Gastrocnemius medialis (tissue), 4 donors: Measurements from ENCODE around the gene ROBO2.

Source experiments
- POLR2A ChIP-seq, 2 donors: fragments of 450-650 bp; IDR thresholded peaks; one replicate each; pipeline ENCODE4 v1.6.1; 2017; ENCODE audit warnings: antibody characterized with exemption in 2 of 2, mild to moderate bottlenecking in 2 of 2, moderate library complexity in 2 of 2
- TF ChIP-seq, protein P1 (sequence below), 5 experiments: fragments of 450-650 bp in 3 of 5; fragments of 200-600 bp in 2 of 5; sonication (generic) in 2 of 5; IDR thresholded peaks in 4 of 5; conservative IDR thresholded peaks in 1 of 5; 1 replicate in 4 of 5; 2 replicates in 1 of 5; pipeline ENCODE4 v1.5.1; 2016 to 2019; ENCODE audit warnings: antibody characterized with exemption in 5 of 5, mild to moderate bottlenecking in 3 of 5, moderate library complexity in 3 of 5

DNA sequence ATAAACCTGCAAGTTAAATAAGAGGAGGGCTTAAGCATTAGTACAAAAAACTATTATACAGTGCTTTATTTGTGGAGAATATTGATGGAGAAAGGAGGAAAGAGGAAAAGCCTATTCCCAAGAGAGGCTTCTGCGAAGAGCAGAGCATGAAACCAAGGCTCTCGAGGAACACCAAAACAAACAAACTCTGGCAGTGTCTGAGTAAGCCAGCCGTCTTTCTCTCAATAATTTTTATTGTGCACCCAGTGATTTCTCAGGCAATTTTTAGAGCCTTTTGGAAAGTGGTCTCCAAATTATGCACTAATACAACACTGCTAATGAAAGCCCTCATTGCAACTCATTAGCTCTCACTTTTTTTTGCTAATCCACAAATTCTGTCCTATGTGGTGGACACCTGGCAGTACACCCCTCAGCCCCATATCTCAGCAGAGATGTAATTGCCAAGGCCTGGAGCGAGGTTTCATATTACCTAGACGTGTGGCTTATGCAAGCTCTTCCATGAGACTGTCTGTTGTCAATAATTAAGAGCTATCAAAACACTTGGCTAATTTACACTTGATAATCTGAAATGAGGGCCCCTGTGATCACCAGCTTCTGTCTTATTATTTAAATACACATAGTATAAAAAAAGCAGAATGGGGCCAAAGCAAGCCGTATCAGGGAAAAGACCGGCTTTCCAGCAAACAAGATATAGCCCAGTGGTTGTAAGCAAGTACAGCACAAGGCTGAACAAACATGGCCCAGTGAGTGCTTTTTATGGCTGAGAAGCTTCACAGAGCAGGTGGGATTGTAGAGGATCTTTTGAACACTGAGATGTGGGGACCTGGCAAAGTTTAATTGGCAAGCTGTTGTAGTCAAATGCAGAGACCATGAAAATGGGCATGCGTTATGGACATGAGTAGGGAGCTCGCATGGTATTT is 216.9 kb downstream of the ROBO2 start:
- TF ChIP-seq, protein P1, sequence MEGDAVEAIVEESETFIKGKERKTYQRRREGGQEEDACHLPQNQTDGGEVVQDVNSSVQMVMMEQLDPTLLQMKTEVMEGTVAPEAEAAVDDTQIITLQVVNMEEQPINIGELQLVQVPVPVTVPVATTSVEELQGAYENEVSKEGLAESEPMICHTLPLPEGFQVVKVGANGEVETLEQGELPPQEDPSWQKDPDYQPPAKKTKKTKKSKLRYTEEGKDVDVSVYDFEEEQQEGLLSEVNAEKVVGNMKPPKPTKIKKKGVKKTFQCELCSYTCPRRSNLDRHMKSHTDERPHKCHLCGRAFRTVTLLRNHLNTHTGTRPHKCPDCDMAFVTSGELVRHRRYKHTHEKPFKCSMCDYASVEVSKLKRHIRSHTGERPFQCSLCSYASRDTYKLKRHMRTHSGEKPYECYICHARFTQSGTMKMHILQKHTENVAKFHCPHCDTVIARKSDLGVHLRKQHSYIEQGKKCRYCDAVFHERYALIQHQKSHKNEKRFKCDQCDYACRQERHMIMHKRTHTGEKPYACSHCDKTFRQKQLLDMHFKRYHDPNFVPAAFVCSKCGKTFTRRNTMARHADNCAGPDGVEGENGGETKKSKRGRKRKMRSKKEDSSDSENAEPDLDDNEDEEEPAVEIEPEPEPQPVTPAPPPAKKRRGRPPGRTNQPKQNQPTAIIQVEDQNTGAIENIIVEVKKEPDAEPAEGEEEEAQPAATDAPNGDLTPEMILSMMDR (IDR thresholded peaks at IDR 0.05 in 4 of 5, conservative IDR thresholded peaks at IDR 0.05 in 1 of 5): no peak
- no peak for TF ChIP-seq POLR2A (IDR thresholded peaks at IDR 0.05)
